Suprapubic skin (tissue), 4 donors: ENCODE data around the gene BLACAT1.

Experiments
- EP300 ChIP-seq: sonication (generic); formaldehyde crosslinking; IDR thresholded peaks from one replicate; pipeline ENCODE4 v1.6.1; 2017; ENCODE audit warnings: antibody characterized with exemption
- POLR2A ChIP-seq, 2 donors: fragments of 450-650 bp; IDR thresholded peaks; one replicate each; pipeline ENCODE4 v1.6.1; 2017; ENCODE audit warnings: antibody characterized with exemption in 2 of 2, mild to moderate bottlenecking in 2 of 2, moderate library complexity in 2 of 2
- POLR2AphosphoS5 ChIP-seq, 3 donors: sonication (generic); formaldehyde crosslinking; IDR thresholded peaks; one replicate each; pipeline ENCODE4 v1.6.1; 2017; ENCODE audit warnings: antibody characterized with exemption in 3 of 3
- TF ChIP-seq, protein P1 (sequence below), 2 donors: fragments of 200-600 bp in 1 of 2; fragments of 450-650 bp in 1 of 2; sonication (generic) in 1 of 2; IDR thresholded peaks; one replicate each; pipeline ENCODE4 v1.5.1; 2016 to 2019; ENCODE audit warnings: antibody characterized with exemption in 2 of 2, mild to moderate bottlenecking in 1 of 2, moderate library complexity in 1 of 2

DNA sequence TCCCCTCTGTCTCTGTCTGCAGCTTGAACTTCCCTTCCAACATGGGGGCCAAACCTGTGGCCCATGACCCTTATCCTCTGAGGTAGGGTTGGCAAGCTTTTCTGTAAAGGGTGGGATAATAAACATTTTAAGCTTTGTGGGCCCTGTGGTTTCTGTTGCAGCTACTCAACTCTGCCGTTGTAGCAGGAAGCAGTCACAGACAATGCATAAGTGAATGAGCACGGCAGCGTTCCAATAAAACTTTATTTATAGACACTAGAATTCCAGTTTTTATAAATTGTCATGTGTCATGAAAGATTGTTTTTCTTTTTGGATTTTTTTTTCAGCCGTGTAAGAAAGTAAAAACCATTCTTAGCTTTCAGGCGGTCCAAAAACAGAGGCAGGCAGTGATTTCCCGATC, 30.4 kb upstream of the BLACAT1 start:
- TF ChIP-seq POLR2A (IDR thresholded peaks at IDR 0.05) (no peak), POLR2AphosphoS5 (IDR thresholded peaks at IDR 0.05) (no peak), EP300 (no peak)
- TF ChIP-seq, protein P1, sequence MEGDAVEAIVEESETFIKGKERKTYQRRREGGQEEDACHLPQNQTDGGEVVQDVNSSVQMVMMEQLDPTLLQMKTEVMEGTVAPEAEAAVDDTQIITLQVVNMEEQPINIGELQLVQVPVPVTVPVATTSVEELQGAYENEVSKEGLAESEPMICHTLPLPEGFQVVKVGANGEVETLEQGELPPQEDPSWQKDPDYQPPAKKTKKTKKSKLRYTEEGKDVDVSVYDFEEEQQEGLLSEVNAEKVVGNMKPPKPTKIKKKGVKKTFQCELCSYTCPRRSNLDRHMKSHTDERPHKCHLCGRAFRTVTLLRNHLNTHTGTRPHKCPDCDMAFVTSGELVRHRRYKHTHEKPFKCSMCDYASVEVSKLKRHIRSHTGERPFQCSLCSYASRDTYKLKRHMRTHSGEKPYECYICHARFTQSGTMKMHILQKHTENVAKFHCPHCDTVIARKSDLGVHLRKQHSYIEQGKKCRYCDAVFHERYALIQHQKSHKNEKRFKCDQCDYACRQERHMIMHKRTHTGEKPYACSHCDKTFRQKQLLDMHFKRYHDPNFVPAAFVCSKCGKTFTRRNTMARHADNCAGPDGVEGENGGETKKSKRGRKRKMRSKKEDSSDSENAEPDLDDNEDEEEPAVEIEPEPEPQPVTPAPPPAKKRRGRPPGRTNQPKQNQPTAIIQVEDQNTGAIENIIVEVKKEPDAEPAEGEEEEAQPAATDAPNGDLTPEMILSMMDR (IDR thresholded peaks at IDR 0.05): no peak
